ENCODE measurements around the gene MVB12B.

Gene MVB12B

DNA sequence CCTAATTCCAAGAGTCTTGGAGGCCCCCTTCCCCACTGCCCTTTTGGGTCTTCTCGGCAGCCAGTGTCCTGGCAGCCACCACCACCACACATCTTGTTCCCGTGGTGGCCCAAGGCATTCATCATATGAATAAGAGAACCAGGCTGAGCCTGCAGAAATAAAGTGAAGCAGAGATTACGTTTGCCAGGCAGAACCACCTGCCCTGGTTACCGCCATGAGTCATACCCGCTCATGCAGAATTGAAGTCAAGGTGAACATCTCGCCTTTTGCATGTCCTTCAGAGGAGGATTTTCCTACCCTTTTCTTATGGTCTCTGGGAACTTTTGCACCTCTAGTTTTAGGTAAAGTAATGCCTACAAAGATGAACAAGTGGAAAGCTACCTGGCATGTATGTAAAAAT lies 167.6 kb downstream of the MVB12B start:
- DNase-seq (ENCODE audit: low read depth) = no peak
- H3K4me3 ChIP-seq (ENCODE audit: low read depth, low read length) = no peak overlapping the region
- TF ChIP-seq POLR2A (IDR thresholded peaks at IDR 0.05; ENCODE audit: extremely low read depth, insufficient read length) = no peak

DNA sequence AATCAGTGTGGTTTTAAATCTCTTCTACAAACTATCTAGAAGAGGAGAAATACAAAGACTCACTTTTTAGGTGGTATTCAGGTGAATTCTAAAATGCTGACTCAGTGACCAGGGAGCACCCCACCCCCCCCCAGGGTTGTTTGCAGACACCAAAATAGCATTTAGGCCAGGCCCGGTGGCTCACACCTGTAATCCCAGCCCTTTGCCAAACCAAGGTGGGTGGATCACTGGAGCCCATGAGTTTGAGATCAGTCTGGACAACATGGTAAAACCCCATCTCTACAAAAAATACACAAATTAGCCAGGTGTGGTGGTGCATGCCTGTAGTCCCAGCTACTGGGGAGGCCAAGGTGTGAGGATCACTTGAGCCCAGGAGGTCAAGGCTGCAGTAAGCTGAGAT lies 168.1 kb downstream of the MVB12B start:
- no peak for DNase-seq (ENCODE audit: low read depth)
- H3K4me3 ChIP-seq (ENCODE audit: low read depth, low read length) = no peak overlapping the region
- TF ChIP-seq, protein P1, sequence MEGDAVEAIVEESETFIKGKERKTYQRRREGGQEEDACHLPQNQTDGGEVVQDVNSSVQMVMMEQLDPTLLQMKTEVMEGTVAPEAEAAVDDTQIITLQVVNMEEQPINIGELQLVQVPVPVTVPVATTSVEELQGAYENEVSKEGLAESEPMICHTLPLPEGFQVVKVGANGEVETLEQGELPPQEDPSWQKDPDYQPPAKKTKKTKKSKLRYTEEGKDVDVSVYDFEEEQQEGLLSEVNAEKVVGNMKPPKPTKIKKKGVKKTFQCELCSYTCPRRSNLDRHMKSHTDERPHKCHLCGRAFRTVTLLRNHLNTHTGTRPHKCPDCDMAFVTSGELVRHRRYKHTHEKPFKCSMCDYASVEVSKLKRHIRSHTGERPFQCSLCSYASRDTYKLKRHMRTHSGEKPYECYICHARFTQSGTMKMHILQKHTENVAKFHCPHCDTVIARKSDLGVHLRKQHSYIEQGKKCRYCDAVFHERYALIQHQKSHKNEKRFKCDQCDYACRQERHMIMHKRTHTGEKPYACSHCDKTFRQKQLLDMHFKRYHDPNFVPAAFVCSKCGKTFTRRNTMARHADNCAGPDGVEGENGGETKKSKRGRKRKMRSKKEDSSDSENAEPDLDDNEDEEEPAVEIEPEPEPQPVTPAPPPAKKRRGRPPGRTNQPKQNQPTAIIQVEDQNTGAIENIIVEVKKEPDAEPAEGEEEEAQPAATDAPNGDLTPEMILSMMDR (IDR thresholded peaks at IDR 0.05; ENCODE audit: low read depth, low read length) = no peak
- TF ChIP-seq, protein P2, sequence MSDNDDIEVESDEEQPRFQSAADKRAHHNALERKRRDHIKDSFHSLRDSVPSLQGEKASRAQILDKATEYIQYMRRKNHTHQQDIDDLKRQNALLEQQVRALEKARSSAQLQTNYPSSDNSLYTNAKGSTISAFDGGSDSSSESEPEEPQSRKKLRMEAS (IDR thresholded peaks at IDR 0.05; ENCODE audit: low read depth, low read length) = no peak
- TF ChIP-seq POLR2A (IDR thresholded peaks at IDR 0.05; ENCODE audit: extremely low read depth, insufficient read length) (no peak), MYC (IDR thresholded peaks at IDR 0.05; ENCODE audit: low read depth, low read length) (no peak)

DNA sequence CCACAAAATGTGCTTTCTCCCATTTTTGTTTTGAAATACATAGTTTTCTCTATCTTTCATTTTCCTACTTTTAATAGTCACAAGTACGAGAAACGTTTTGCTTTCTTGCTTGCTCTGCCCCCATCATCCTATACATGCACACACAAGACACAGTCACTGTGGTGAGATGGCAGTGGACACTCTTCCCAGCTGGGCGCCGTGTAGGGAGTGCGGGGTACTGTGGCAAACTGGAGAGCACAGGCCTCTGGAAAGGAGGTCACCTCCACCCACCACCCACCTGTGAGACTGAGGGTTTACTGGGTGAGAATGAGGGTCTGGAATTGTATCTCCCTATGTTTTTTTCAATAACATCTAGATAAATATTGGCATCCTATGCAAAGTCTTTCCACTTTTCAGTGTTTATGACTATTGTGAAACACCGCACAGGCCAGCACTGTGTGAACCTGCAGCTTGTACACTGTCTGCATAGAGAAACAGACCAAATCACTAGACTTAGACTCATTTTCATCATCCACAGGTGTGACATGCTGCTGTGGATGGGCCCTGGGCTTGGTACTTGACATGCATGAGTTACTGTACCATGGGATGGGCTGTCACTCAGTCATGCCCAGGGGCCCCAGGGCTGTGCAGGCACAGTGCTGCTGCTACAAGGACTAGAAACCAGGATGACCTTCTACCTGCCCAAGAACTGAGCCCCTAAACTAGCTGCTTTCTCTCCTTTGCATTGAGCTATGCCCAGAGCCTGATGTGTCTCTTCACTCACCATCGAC lies 169.0 kb downstream of the MVB12B start:
- H3K4me3 ChIP-seq (ENCODE audit: low read depth, low read length) = no peak overlapping the region
- DNase-seq (ENCODE audit: low read depth) = no peak
- TF ChIP-seq, protein P1 (IDR thresholded peaks at IDR 0.05; ENCODE audit: low read depth, low read length) = no peak
- no peak for TF ChIP-seq POLR2A (IDR thresholded peaks at IDR 0.05; ENCODE audit: extremely low read depth, insufficient read length)
- TF ChIP-seq, protein P2 (IDR thresholded peaks at IDR 0.05; ENCODE audit: low read depth, low read length) = no peak
- TF ChIP-seq MYC (IDR thresholded peaks at IDR 0.05; ENCODE audit: low read depth, low read length) = no peak

DNA sequence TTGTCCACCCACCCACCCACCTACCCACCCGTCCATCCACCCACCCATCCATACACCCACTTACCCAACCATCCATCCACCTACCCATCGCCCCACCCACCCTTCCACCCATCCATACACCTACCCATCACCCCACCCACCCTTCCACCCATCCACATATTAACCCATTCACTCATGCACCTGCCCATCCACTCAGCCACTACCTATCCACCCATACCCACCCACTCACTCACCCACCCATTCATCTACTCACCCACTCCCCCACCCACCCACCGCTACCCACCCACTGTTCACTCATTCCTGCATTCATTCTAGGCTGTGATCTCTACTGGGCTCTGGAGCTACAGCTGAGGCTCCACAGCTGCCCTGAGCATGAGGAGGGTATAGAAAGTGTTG lies 169.6 kb downstream of the MVB12B start:
- no peak overlapping the region for H3K4me3 ChIP-seq (ENCODE audit: low read depth, low read length)
- TF ChIP-seq, protein P1 (IDR thresholded peaks at IDR 0.05; ENCODE audit: low read depth, low read length) = no peak
- TF ChIP-seq, protein P2 (IDR thresholded peaks at IDR 0.05; ENCODE audit: low read depth, low read length) = no peak
- TF ChIP-seq POLR2A (IDR thresholded peaks at IDR 0.05; ENCODE audit: extremely low read depth, insufficient read length) (no peak), MYC (IDR thresholded peaks at IDR 0.05; ENCODE audit: low read depth, low read length) (no peak)
- DNase-seq (ENCODE audit: low read depth) = no peak

DNA sequence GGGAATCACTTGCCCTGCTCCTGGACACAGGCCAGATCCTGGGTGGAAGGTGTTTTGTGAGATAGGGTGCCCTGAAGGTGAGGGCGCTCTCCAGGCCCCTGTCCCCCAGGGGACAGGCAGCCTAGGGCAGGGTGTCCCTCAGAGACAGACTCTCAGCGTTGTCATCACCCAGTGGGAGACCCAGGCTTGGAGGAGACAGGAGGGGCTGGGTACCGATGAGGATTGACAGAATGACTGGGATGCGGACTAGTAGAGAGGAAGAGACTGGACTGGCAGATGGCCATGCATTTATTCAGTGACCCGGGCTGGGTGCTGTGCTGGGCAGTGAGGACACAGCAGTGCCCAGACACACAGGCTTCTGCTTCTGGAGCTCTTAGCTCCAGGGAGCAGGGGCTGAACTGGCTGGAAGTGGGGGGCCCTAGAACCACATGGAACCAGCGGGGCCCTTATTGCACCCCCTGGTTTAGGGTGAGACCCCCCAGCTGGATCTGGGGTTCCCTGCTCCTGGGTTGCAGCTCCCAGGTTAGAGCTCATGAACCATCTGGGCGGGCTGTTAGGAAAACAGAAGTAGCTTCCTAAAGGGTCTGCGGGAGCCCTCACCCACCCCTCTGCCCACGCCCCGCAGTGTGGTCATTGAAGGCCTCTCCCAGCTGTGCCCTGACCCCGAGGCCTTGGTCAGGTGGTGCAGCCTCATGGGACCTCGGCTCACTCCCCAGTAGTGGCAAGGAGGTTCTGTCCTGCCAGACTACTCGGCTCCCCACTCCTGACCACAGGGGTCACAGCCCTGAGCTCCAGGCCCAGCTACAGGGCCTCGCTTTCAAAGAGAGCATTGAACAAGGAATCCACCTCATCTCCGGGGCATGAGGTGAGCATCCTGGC lies 170.4 kb downstream of the MVB12B start:
- no peak for TF ChIP-seq POLR2A (IDR thresholded peaks at IDR 0.05; ENCODE audit: extremely low read depth, insufficient read length)
- TF ChIP-seq, protein P1 (IDR thresholded peaks at IDR 0.05; ENCODE audit: low read depth, low read length) = no peak
- no peak overlapping the region for H3K4me3 ChIP-seq (ENCODE audit: low read depth, low read length)
- no peak for DNase-seq (ENCODE audit: low read depth)

DNA sequence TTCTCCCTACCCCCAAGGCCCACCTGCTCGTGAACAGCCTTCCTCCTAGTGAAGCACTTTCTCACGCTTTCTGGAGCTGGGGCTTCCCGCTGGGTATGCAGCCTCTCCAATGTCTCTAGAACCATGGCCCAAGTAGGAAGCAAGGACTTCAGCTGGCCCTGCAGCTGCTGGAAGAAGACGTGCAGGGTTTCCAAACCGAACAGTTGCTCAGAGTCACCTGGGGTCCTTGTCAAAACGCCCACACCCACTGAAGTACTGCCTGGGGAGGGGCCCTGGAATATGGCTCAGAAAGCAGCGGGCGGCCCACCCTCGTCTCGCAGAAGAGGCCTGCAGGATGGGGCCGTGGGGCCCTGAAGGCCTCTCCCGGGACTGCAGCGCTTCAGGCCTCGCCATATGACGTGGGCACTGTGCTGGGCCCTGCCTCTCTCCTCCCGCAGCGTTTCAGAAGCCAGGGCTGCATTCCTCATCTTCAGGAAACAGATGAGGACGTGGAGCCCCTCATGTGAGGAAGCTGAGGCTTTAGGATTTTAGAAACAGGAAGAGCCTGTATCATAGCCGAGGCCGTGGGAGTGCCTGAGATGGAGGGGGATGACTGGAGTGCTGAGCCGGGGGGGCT lies 171.1 kb downstream of the MVB12B start:
- H3K4me3 ChIP-seq (ENCODE audit: low read depth, low read length) = no peak overlapping the region
- DNase-seq (ENCODE audit: low read depth) = no peak
- TF ChIP-seq POLR2A (IDR thresholded peaks at IDR 0.05; ENCODE audit: extremely low read depth, insufficient read length) = no peak
- TF ChIP-seq, protein P2 (IDR thresholded peaks at IDR 0.05; ENCODE audit: low read depth, low read length) = no peak
- no peak for TF ChIP-seq MYC (IDR thresholded peaks at IDR 0.05; ENCODE audit: low read depth, low read length)
- TF ChIP-seq, protein P1 (IDR thresholded peaks at IDR 0.05; ENCODE audit: low read depth, low read length) = no peak
